Ishikawa (cell line): ENCODE measurements around the gene ELOVL7.

ENCODE experiments used
- CEBPB ChIP-seq: IDR thresholded peaks from 2 replicates; pipeline ENCODE4 v1.6.1; 2012
- CREB1 ChIP-seq: IDR thresholded peaks from 2 replicates; pipeline ENCODE4 v1.6.1; 2012; ENCODE audit warnings: low read depth
- EGR1 ChIP-seq: IDR thresholded peaks from 2 replicates; pipeline ENCODE4 v1.6.1; 2012
- EP300 ChIP-seq: IDR thresholded peaks from 2 replicates; pipeline ENCODE4 v1.6.1; 2012; ENCODE audit warnings: borderline replicate concordance
- FOXM1 ChIP-seq: IDR thresholded peaks from 2 replicates; pipeline ENCODE4 v1.6.1; 2012; ENCODE audit warnings: low read depth, borderline replicate concordance
- NFIC ChIP-seq: IDR thresholded peaks from 2 replicates; pipeline ENCODE4 v1.6.1; 2012
- RAD21 ChIP-seq: IDR thresholded peaks from 2 replicates; pipeline ENCODE4 v1.6.1; 2012; ENCODE audit warnings: low read depth
- TAF1 ChIP-seq: IDR thresholded peaks from 2 replicates; pipeline ENCODE4 v1.6.1; 2012; ENCODE audit warnings: low read depth, mild to moderate bottlenecking
- TCF12 ChIP-seq: IDR thresholded peaks from 2 replicates; pipeline ENCODE4 v1.6.1; 2012; ENCODE audit warnings: low read depth
- TEAD4 ChIP-seq: IDR thresholded peaks from 2 replicates; pipeline ENCODE4 v1.6.1; 2012
- YY1 ChIP-seq: IDR thresholded peaks from 2 replicates; pipeline ENCODE4 v1.6.1; 2012; ENCODE audit warnings: low read depth
- ZBTB7A ChIP-seq: IDR thresholded peaks from 2 replicates; pipeline ENCODE4 v1.6.1; 2012; ENCODE audit warnings: low read depth
- TF ChIP-seq, protein P1 (sequence below): IDR thresholded peaks from 2 replicates; pipeline ENCODE4 v1.6.1; 2012
- TF ChIP-seq, protein P2 (sequence below): IDR thresholded peaks from 2 replicates; pipeline ENCODE4 v1.6.1; 2012; ENCODE audit warnings: low read depth, mild to moderate bottlenecking
- TF ChIP-seq, protein P3 (sequence below): IDR thresholded peaks from 2 replicates; pipeline ENCODE4 v1.6.1; 2012

Gene ELOVL7

DNA sequence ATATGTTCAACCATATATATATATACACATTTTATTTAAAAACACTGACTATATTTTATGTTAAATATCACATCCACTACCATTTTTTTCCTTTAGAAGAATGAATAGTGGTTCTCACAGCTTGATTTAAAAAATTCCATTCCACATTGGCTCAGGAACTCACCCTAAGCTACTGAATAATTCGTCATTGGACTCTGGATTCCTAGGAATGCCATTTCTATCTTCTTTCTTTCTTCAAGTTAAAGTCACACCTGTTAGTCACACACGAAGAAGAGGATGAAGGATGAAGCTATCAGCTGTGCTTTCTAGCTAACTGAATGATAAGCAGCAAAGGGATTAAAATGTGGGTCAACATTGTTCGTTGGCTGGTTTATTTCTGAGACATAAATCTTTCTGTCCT lies 7.9 kb downstream of the ELOVL7 start:
- TF ChIP-seq RAD21 (no peak), YY1 (no peak), ZBTB7A (no peak)
- TF ChIP-seq, protein P1, sequence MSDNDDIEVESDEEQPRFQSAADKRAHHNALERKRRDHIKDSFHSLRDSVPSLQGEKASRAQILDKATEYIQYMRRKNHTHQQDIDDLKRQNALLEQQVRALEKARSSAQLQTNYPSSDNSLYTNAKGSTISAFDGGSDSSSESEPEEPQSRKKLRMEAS: no peak
- TF ChIP-seq, protein P2, sequence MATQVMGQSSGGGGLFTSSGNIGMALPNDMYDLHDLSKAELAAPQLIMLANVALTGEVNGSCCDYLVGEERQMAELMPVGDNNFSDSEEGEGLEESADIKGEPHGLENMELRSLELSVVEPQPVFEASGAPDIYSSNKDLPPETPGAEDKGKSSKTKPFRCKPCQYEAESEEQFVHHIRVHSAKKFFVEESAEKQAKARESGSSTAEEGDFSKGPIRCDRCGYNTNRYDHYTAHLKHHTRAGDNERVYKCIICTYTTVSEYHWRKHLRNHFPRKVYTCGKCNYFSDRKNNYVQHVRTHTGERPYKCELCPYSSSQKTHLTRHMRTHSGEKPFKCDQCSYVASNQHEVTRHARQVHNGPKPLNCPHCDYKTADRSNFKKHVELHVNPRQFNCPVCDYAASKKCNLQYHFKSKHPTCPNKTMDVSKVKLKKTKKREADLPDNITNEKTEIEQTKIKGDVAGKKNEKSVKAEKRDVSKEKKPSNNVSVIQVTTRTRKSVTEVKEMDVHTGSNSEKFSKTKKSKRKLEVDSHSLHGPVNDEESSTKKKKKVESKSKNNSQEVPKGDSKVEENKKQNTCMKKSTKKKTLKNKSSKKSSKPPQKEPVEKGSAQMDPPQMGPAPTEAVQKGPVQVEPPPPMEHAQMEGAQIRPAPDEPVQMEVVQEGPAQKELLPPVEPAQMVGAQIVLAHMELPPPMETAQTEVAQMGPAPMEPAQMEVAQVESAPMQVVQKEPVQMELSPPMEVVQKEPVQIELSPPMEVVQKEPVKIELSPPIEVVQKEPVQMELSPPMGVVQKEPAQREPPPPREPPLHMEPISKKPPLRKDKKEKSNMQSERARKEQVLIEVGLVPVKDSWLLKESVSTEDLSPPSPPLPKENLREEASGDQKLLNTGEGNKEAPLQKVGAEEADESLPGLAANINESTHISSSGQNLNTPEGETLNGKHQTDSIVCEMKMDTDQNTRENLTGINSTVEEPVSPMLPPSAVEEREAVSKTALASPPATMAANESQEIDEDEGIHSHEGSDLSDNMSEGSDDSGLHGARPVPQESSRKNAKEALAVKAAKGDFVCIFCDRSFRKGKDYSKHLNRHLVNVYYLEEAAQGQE: no peak

DNA sequence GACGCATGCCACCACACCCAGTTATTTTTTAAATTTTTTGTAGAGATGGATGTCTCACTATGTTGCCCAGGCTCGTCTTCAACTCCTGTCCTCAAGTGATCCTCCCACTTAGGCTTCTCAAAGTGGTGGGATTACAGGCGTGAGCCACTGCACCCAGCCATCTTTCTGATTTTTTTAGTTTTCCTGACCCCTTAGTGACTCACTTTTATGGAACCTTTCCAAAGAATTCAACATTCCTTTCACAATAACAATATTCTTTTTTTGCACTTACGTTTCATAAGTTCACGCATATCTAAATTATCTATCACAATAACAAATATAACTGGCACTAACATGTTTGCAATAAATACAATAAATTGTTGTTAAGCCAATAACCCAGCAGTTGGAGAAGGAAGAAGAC lies 8.5 kb downstream of the ELOVL7 start:
- no peak for TF ChIP-seq CEBPB
- TF ChIP-seq, protein P3, sequence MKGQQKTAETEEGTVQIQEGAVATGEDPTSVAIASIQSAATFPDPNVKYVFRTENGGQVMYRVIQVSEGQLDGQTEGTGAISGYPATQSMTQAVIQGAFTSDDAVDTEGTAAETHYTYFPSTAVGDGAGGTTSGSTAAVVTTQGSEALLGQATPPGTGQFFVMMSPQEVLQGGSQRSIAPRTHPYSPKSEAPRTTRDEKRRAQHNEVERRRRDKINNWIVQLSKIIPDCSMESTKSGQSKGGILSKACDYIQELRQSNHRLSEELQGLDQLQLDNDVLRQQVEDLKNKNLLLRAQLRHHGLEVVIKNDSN: no peak
- TF ChIP-seq EGR1: no peak
- no peak for TF ChIP-seq RAD21
- TF ChIP-seq ZBTB7A: no peak
- no peak for TF ChIP-seq TCF12
- TF ChIP-seq, protein P2: no peak
- TF ChIP-seq FOXM1: no peak
- TF ChIP-seq CREB1: no peak
- TF ChIP-seq EP300: no peak
- TF ChIP-seq, protein P1: no peak
- no peak for TF ChIP-seq YY1
- no peak for TF ChIP-seq NFIC
- no peak for TF ChIP-seq TAF1
- no peak for TF ChIP-seq TEAD4

DNA sequence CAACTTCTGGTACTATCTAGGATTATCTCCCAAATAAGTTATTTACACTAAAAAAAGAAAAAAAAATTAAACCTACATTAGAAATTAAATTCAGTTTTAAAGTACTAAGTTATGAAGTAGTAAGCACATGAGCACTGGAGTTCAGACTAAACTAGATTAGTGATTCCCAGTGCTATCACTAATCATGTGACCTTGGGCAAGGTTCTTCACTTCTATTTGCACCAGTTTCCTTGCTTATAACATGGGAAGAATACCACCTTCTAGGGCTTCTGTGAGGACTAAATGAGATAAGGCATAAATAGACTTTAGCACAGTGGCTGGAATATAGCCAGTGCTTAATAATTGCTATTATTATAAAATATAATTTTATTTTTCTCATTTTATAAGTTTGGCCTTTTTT lies 10.5 kb downstream of the ELOVL7 start:
- TF ChIP-seq, protein P3: no peak
- TF ChIP-seq EGR1 (no peak), TCF12 (no peak), ZBTB7A (no peak), YY1 (no peak), EP300 (no peak)
- TF ChIP-seq, protein P1: no peak

DNA sequence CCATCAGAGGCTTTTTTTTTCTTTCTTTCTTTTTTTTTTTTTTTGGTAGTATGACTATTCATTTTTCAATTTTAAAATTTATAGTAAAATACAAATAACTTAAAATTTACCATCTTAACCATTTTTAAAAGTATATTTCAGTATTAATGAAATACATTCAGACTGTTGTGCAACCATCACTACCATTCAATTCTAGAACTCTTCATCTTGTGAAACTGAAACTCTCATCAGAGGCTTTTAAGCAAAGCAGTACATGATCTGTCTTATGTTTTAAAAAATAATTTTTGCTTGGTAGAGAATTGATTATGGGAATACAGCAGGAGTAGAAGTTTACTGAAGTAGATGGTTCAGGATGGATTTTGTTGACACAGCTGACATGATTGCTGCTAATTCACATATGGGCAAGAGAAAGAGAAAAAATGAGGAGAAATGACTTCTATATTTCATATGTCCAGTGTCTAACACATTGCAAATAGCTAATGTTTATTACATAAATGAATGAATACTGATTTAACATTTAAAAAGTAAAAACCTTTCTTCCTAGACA lies 13.4 kb downstream of the ELOVL7 start:
- no peak for TF ChIP-seq EGR1
- TF ChIP-seq FOXM1: no peak
- no peak for TF ChIP-seq NFIC
- no peak for TF ChIP-seq TEAD4
- no peak for TF ChIP-seq TAF1
- TF ChIP-seq RAD21: no peak
- no peak for TF ChIP-seq EP300
- no peak for TF ChIP-seq CREB1
- TF ChIP-seq, protein P3: no peak
- no peak for TF ChIP-seq YY1
- TF ChIP-seq, protein P1: no peak
- no peak for TF ChIP-seq TCF12
- TF ChIP-seq ZBTB7A: no peak
- no peak for TF ChIP-seq CEBPB
- TF ChIP-seq, protein P2: no peak
